NCI-H526 (cell line): ENCODE data around the gene CARMIL1.

Source experiments
- DNase-seq, 2 experiments: peaks; one replicate each; lab custom pipeline; 2025; lab: John Stamatoyannopoulos, UW

CARMIL1 gene

GRCh38 chr6:25334793-25335192 is 55.6 kb downstream of the CARMIL1 start:
- DNase-seq, result no peak

GRCh38 chr6:25336996-25337395 is 57.8 kb downstream of the CARMIL1 start:
- no peak for DNase-seq

GRCh38 chr6:25337431-25337830 is 58.3 kb downstream of the CARMIL1 start:
- no peak for DNase-seq

GRCh38 chr6:25340431-25341202 is 61.4 kb downstream of the CARMIL1 start:
- no peak for DNase-seq

- no peak for DNase-seq
These were observed 62.0 kb downstream of the CARMIL1 start for GRCh38 chr6:25341203-25341552.

GRCh38 chr6:25341923-25342619 is 62.9 kb downstream of the CARMIL1 start:
- no peak for DNase-seq

- no peak for DNase-seq
These were observed 63.6 kb downstream of the CARMIL1 start for GRCh38 chr6:25342802-25343201.

GRCh38 chr6:25343984-25344383 is 64.8 kb downstream of the CARMIL1 start:
- no peak for DNase-seq

GRCh38 chr6:25344827-25345226 is 65.7 kb downstream of the CARMIL1 start:
- no peak for DNase-seq

GRCh38 chr6:25346064-25346463 is 66.9 kb downstream of the CARMIL1 start:
- no peak for DNase-seq

- no peak for DNase-seq
These were observed 71.4 kb downstream of the CARMIL1 start for GRCh38 chr6:25350573-25350972.

GRCh38 chr6:25351485-25351884 is 72.3 kb downstream of the CARMIL1 start:
- no peak for DNase-seq

- DNase-seq, result no peak
These were observed 73.1 kb downstream of the CARMIL1 start for GRCh38 chr6:25352285-25352684.

- no peak for DNase-seq
These were observed 75.1 kb downstream of the CARMIL1 start for GRCh38 chr6:25354078-25354932.

GRCh38 chr6:25359191-25359861 is 80.2 kb downstream of the CARMIL1 start:
- DNase-seq, result peak in 1 of 2 experiments; percentile 43

GRCh38 chr6:25359891-25360290 is 80.7 kb downstream of the CARMIL1 start:
- DNase-seq, result peak; percentile 83 to 91

GRCh38 chr6:25360621-25361020 is 81.4 kb downstream of the CARMIL1 start:
- DNase-seq, result no peak

GRCh38 chr6:25363427-25363826 is 84.3 kb downstream of the CARMIL1 start:
- DNase-seq, result no peak

- DNase-seq, result no peak
These were observed 86.0 kb downstream of the CARMIL1 start for GRCh38 chr6:25365154-25365553.

GRCh38 chr6:25366903-25367545 is 87.8 kb downstream of the CARMIL1 start:
- no peak for DNase-seq

- no peak for DNase-seq
These were observed 89.9 kb downstream of the CARMIL1 start for GRCh38 chr6:25369036-25369432.
